ENCODE measurements around the gene USP22.

USP22 gene

DNA sequence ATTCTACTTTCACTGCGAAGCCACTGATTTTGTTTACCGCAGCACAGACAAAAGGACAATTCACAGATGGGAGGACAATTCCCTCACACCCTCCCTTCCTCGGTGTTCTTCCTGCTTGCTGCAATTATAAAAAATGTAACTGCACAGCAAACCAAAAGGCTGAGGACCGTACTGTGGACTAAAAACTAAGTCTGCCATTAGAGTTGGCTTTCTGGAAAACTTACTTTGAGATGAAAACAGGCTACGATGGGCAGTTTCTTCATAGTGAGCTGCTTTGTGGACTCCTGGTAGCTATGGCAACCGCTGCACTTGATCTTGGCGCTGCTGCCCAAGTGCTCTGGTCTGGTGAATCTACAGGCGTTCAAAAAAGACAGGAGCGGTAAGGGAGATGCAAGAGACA is 35.2 kb downstream of the USP22 start:
- no peak overlapping the region for H3K4me3 ChIP-seq (ENCODE audit: low read depth, low read length)
- TF ChIP-seq CTCF (IDR thresholded peaks at IDR 0.05; ENCODE audit: low read depth, low read length) (no peak), MYC (IDR thresholded peaks at IDR 0.05; ENCODE audit: low read depth, low read length) (no peak), POLR2A (IDR thresholded peaks at IDR 0.05; ENCODE audit: extremely low read depth, insufficient read length) (no peak)
- TF ChIP-seq, protein P1, sequence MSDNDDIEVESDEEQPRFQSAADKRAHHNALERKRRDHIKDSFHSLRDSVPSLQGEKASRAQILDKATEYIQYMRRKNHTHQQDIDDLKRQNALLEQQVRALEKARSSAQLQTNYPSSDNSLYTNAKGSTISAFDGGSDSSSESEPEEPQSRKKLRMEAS (IDR thresholded peaks at IDR 0.05; ENCODE audit: low read depth, low read length): no peak
- DNase-seq (ENCODE audit: low read depth): no peak

GRCh38 chr17:21005803-21006202 is 37.0 kb downstream of the USP22 start:
- TF ChIP-seq MYC (IDR thresholded peaks at IDR 0.05; ENCODE audit: low read depth, low read length) (no peak), POLR2A (IDR thresholded peaks at IDR 0.05; ENCODE audit: extremely low read depth, insufficient read length) (no peak), CTCF (IDR thresholded peaks at IDR 0.05; ENCODE audit: low read depth, low read length) (no peak)
- TF ChIP-seq, protein P1 (IDR thresholded peaks at IDR 0.05; ENCODE audit: low read depth, low read length): no peak
- no peak overlapping the region for H3K4me3 ChIP-seq (ENCODE audit: low read depth, low read length)
- no peak for DNase-seq (ENCODE audit: low read depth)

DNA sequence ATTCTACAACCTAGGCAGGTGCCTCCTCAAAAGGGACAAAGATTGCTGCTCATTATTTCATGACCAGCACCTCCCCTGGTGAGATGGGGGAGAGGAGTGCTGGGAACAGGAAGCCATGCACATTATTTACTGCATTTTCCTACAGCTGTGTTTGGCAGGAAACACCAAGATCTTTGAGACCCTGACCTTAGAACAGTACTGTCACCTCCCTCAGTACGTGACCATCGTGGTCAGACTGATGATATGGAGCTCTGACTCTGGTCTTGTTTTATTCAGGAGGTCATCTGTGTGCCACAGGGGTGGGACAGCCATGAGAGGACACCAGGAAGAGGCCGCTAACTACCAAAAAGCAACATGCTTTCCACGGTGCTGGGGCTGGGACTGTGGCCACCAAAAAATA is 37.4 kb downstream of the USP22 start:
- no peak for DNase-seq (ENCODE audit: low read depth)
- TF ChIP-seq, protein P1 (IDR thresholded peaks at IDR 0.05; ENCODE audit: low read depth, low read length): no peak
- TF ChIP-seq MYC (IDR thresholded peaks at IDR 0.05; ENCODE audit: low read depth, low read length) (no peak), POLR2A (IDR thresholded peaks at IDR 0.05; ENCODE audit: extremely low read depth, insufficient read length) (no peak), CTCF (IDR thresholded peaks at IDR 0.05; ENCODE audit: low read depth, low read length) (no peak)
- no peak overlapping the region for H3K4me3 ChIP-seq (ENCODE audit: low read depth, low read length)

GRCh38 chr17:21004016-21004930 is 38.5 kb downstream of the USP22 start:
- no peak overlapping the region for H3K4me3 ChIP-seq (ENCODE audit: low read depth, low read length)
- TF ChIP-seq CTCF (IDR thresholded peaks at IDR 0.05; ENCODE audit: low read depth, low read length) (no peak), MYC (IDR thresholded peaks at IDR 0.05; ENCODE audit: low read depth, low read length) (no peak), POLR2A (IDR thresholded peaks at IDR 0.05; ENCODE audit: extremely low read depth, insufficient read length) (no peak)
- TF ChIP-seq, protein P1 (IDR thresholded peaks at IDR 0.05; ENCODE audit: low read depth, low read length): no peak
- no peak for DNase-seq (ENCODE audit: low read depth)

DNA sequence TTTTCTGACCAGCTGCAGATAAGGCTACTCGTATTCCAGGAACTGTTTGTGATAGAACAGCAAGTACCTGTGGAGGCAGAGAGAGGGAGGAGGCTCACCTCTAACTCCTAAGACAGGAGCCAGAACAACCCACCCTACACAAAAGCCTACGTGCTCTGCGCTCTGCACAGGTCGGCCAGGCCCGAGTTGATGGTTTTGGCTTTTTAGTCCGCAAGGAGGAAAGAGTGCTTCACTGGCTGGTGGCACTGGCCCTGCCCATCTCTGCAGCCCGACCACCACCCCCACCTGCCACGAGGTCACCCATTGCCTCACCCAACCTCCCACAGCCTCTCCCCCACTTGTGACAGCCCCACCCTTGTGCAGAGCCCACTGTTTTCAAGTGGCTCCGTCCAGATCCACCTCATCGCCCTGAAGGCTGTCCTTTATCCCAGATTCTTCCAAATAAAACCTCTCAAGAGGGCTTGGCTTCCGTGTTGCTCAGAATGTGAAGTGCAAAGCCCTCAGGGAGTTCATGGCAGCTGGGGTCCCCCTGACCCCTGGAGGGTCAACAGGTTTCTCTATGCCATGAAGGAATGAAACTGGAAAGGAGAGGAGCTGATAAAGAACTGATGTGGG is 39.7 kb downstream of the USP22 start:
- no peak for DNase-seq (ENCODE audit: low read depth)
- H3K4me3 ChIP-seq (ENCODE audit: low read depth, low read length): no peak overlapping the region
- TF ChIP-seq CTCF (IDR thresholded peaks at IDR 0.05; ENCODE audit: low read depth, low read length) (no peak), MYC (IDR thresholded peaks at IDR 0.05; ENCODE audit: low read depth, low read length) (no peak), POLR2A (IDR thresholded peaks at IDR 0.05; ENCODE audit: extremely low read depth, insufficient read length) (no peak)
- TF ChIP-seq, protein P1 (IDR thresholded peaks at IDR 0.05; ENCODE audit: low read depth, low read length): no peak

Measured in NB4 (cell line).